ENCODE data around the gene TMED3.

GRCh38 chr15:79310612-79310984 lies 314 bp upstream of the TMED3 start:
- TF ChIP-seq CTCF (conservative IDR thresholded peaks at IDR 0.05 in 1 of 2, IDR thresholded peaks at IDR 0.05 in 1 of 2; ENCODE audit: extremely low read depth in 1 of 2, insufficient read depth in 1 of 2, low read depth in 1 of 2, low read length in 2 of 2), result no peak
- no peak for TF ChIP-seq EZH2 (IDR thresholded peaks at IDR 0.05; ENCODE audit: borderline replicate concordance, low read length)

Measured in mammary epithelial cell (primary cell).